Bone marrow (tissue), 2 donors: ENCODE results near the gene PLCL1.
"Not testable (repeated sequence)": the region's sequence is repeated elsewhere in the genome, so short reads cannot be mapped to it uniquely, and the experiment has no call there.

ENCODE experiments used
- DNase-seq, 2 donors: peaks; one replicate each; lab custom pipeline; 2025; lab: John Stamatoyannopoulos, UW

Gene PLCL1

GRCh38 chr2:198000417-198000816 lies 196.0 kb downstream of the PLCL1 start:
- no peak for DNase-seq

GRCh38 chr2:198004173-198004572 lies 199.8 kb downstream of the PLCL1 start:
- DNase-seq, result no peak

- no peak for DNase-seq
These were observed 200.8 kb downstream of the PLCL1 start for GRCh38 chr2:198004921-198005829.

GRCh38 chr2:198006733-198007132 lies 202.3 kb downstream of the PLCL1 start:
- DNase-seq, result no peak

- no peak for DNase-seq
These were observed 203.8 kb downstream of the PLCL1 start for GRCh38 chr2:198008230-198008629.

- DNase-seq, result no peak
These were observed 207.6 kb downstream of the PLCL1 start for GRCh38 chr2:198012025-198012424.

- DNase-seq, result no peak
These were observed 211.8 kb downstream of the PLCL1 start for GRCh38 chr2:198016243-198016642.

- DNase-seq, result no peak
These were observed 212.7 kb downstream of the PLCL1 start for GRCh38 chr2:198017068-198017467.

GRCh38 chr2:198028955-198029354 lies 224.6 kb downstream of the PLCL1 start:
- no peak for DNase-seq

GRCh38 chr2:198029576-198029975 lies 225.2 kb downstream of the PLCL1 start:
- not testable (repeated sequence) for DNase-seq

- no peak for DNase-seq
These were observed 229.2 kb downstream of the PLCL1 start for GRCh38 chr2:198033626-198034025.

- DNase-seq, result no peak
These were observed 231.9 kb downstream of the PLCL1 start for GRCh38 chr2:198036029-198036879.

- no peak for DNase-seq
These were observed 236.4 kb downstream of the PLCL1 start for GRCh38 chr2:198040835-198041234.

GRCh38 chr2:198042189-198042588 lies 237.8 kb downstream of the PLCL1 start:
- DNase-seq, result no peak

GRCh38 chr2:198044777-198045176 lies 240.4 kb downstream of the PLCL1 start:
- DNase-seq, result no peak

- no peak for DNase-seq
These were observed 240.8 kb downstream of the PLCL1 start for GRCh38 chr2:198045227-198045626.

GRCh38 chr2:198052741-198053140 lies 248.3 kb downstream of the PLCL1 start:
- no peak for DNase-seq

- DNase-seq, result no peak
These were observed 248.8 kb downstream of the PLCL1 start for GRCh38 chr2:198053148-198053547.

- DNase-seq, result no peak
These were observed 249.4 kb downstream of the PLCL1 start for GRCh38 chr2:198053776-198054175.

- no peak for DNase-seq
These were observed 249.9 kb downstream of the PLCL1 start for GRCh38 chr2:198054299-198054698.

- DNase-seq, result no peak
These were observed 251.3 kb downstream of the PLCL1 start for GRCh38 chr2:198055716-198056115.

- DNase-seq, result no peak
These were observed 252.4 kb downstream of the PLCL1 start for GRCh38 chr2:198056836-198057235.

GRCh38 chr2:198059800-198060199 lies 255.4 kb downstream of the PLCL1 start:
- DNase-seq, result no peak
